HEK293 (cell line): ENCODE results near the gene CDX1.

Experiments used
- CTCF ChIA-PET: fragments of 350-600 bp; formaldehyde crosslinking; extraction: SDS; loops from one replicate; lab custom pipeline; 2021; ENCODE audit warnings: antibody characterized with exemption; lab: Yijun Ruan, JAX
- POLR2A ChIA-PET: fragments of 300-600 bp; formaldehyde crosslinking; extraction: SDS; loops from one replicate; lab custom pipeline; 2020; ENCODE audit warnings: antibody characterized with exemption, inconsistent platforms; lab: Yijun Ruan, JAX
- H3K27ac ChIP-seq: fragments of 200-500 bp; sonication (Bioruptor generic); 2 replicates; pipeline ENCODE4 v1.5.1; 2014; ENCODE audit warnings: low read depth, low read length, control low read depth, inconsistent platforms; ENCODE audit errors: extremely low read depth
- H3K36me3 ChIP-seq, 2 experiments: fragments of 200-500 bp in 1 of 2; sonication (Bioruptor generic) in 1 of 2; 1 replicate in 1 of 2; 2 replicates in 1 of 2; pipeline ENCODE4 v1.5.1; 2014 to 2017; ENCODE audit warnings: inconsistent platforms in 2 of 2, low read length in 2 of 2; ENCODE audit not compliant: control insufficient read depth in 2 of 2, insufficient read depth in 1 of 2
- H3K4me1 ChIP-seq: fragments of 200-500 bp; sonication (Bioruptor generic); 2 replicates; pipeline ENCODE4 v1.5.1; 2014; ENCODE audit warnings: mild to moderate bottlenecking, low read length, inconsistent platforms; ENCODE audit not compliant: control insufficient read depth, insufficient read depth
- H3K4me3 ChIP-seq: 2 replicates; pipeline ENCODE4 v1.5.1; 2011; ENCODE audit warnings: low read depth, mild to moderate bottlenecking, control low read depth, low read length, moderate library complexity
- H3K9me3 ChIP-seq: fragments of 200-500 bp; sonication (Bioruptor generic); 2 replicates; pipeline ENCODE4 v1.5.1; 2014; ENCODE audit warnings: low read depth, low read length, inconsistent platforms; ENCODE audit not compliant: control insufficient read depth, insufficient read depth
- AEBP2 ChIP-seq: fragments of 450-650 bp; formaldehyde crosslinking; IDR thresholded peaks from 2 replicates; pipeline ENCODE4 v1.5.1; 2016; ENCODE audit warnings: missing biosample characterization, missing genetic modification characterization, borderline replicate concordance
- BCL6B ChIP-seq: fragments of 450-650 bp; formaldehyde crosslinking; IDR thresholded peaks from 2 replicates; pipeline ENCODE4 v1.5.1; 2017; ENCODE audit warnings: missing biosample characterization, missing genetic modification characterization
- MZF1 ChIP-seq: fragments of 450-650 bp; formaldehyde crosslinking; IDR thresholded peaks from 2 replicates; pipeline ENCODE4 v1.5.1; 2017; ENCODE audit warnings: missing biosample characterization, missing genetic modification characterization, borderline replicate concordance
- SCRT1 ChIP-seq: fragments of 450-650 bp; formaldehyde crosslinking; IDR thresholded peaks from 2 replicates; pipeline ENCODE4 v1.5.1; 2016; ENCODE audit warnings: missing biosample characterization, missing genetic modification characterization, borderline replicate concordance
- SCRT2 ChIP-seq: fragments of 450-650 bp; formaldehyde crosslinking; IDR thresholded peaks from 2 replicates; pipeline ENCODE4 v1.5.1; 2016; ENCODE audit warnings: missing biosample characterization, missing genetic modification characterization
- ZBTB48 ChIP-seq: fragments of 450-650 bp; formaldehyde crosslinking; IDR thresholded peaks from 2 replicates; pipeline ENCODE4 v1.5.1; 2016; ENCODE audit warnings: missing biosample characterization, missing genetic modification characterization
- ZFP41 ChIP-seq: fragments of 450-650 bp; formaldehyde crosslinking; IDR thresholded peaks from 2 replicates; pipeline ENCODE4 v1.5.1; 2016; ENCODE audit warnings: missing biosample characterization, missing genetic modification characterization, borderline replicate concordance
- ZFP69B ChIP-seq: fragments of 450-650 bp; formaldehyde crosslinking; IDR thresholded peaks from 2 replicates; pipeline ENCODE4 v1.5.1; 2016; ENCODE audit warnings: missing biosample characterization, missing genetic modification characterization
- ZIC2 ChIP-seq: fragments of 450-650 bp; formaldehyde crosslinking; IDR thresholded peaks from 2 replicates; pipeline ENCODE4 v1.5.1; 2016; ENCODE audit warnings: missing biosample characterization, missing genetic modification characterization
- ZNF133 ChIP-seq: fragments of 450-650 bp; formaldehyde crosslinking; IDR thresholded peaks from 2 replicates; pipeline ENCODE4 v1.5.1; 2016; ENCODE audit warnings: missing biosample characterization, missing genetic modification characterization
- ZNF138 ChIP-seq: fragments of 450-650 bp; formaldehyde crosslinking; IDR thresholded peaks from 2 replicates; pipeline ENCODE4 v1.5.1; 2016; ENCODE audit warnings: missing biosample characterization, missing genetic modification characterization, borderline replicate concordance
- ZNF221 ChIP-seq: fragments of 450-650 bp; formaldehyde crosslinking; IDR thresholded peaks from 2 replicates; pipeline ENCODE4 v1.5.1; 2017; ENCODE audit warnings: missing biosample characterization, missing genetic modification characterization, borderline replicate concordance
- ZNF274 ChIP-seq, 2 experiments: fragments of 200-500 bp in 1 of 2; fragments of 450-650 bp in 1 of 2; sonication (Bioruptor generic) in 1 of 2; formaldehyde crosslinking in 1 of 2; IDR thresholded peaks; 2 replicates each; pipeline versions ENCODE4 v1.5.1 to v1.6.1; 2014 to 2016; ENCODE audit warnings: borderline replicate concordance in 1 of 2, inconsistent platforms in 1 of 2, low read length in 1 of 2, missing biosample characterization in 1 of 2, missing genetic modification characterization in 1 of 2
- ZNF341 ChIP-seq: fragments of 450-650 bp; formaldehyde crosslinking; IDR thresholded peaks from 2 replicates; pipeline ENCODE4; 2016; ENCODE audit warnings: low read depth, missing biosample characterization, missing genetic modification characterization
- ZNF391 ChIP-seq: fragments of 450-650 bp; formaldehyde crosslinking; IDR thresholded peaks from 2 replicates; pipeline ENCODE4 v1.5.1; 2016; ENCODE audit warnings: low read depth, missing biosample characterization, missing genetic modification characterization, borderline replicate concordance
- ZNF529 ChIP-seq: fragments of 450-650 bp; formaldehyde crosslinking; IDR thresholded peaks from 2 replicates; pipeline ENCODE4 v1.5.1; 2017; ENCODE audit warnings: missing genetic modification characterization, missing biosample characterization; ENCODE audit not compliant: insufficient replicate concordance
- ZNF544 ChIP-seq: fragments of 450-650 bp; formaldehyde crosslinking; IDR thresholded peaks from 2 replicates; pipeline ENCODE4 v1.5.0; 2017; ENCODE audit warnings: missing biosample characterization, missing genetic modification characterization
- ZNF621 ChIP-seq: fragments of 450-650 bp; formaldehyde crosslinking; IDR thresholded peaks from 2 replicates; pipeline ENCODE4 v1.5.1; 2017; ENCODE audit warnings: missing biosample characterization, missing genetic modification characterization
- ZNF623 ChIP-seq: fragments of 450-650 bp; formaldehyde crosslinking; IDR thresholded peaks from 2 replicates; pipeline ENCODE4 v1.5.1; 2016; ENCODE audit warnings: missing biosample characterization, missing genetic modification characterization
- ZNF785 ChIP-seq: fragments of 450-650 bp; formaldehyde crosslinking; IDR thresholded peaks from 2 replicates; pipeline ENCODE4 v1.5.1; 2016; ENCODE audit warnings: missing biosample characterization, missing genetic modification characterization
- ZSCAN4 ChIP-seq: fragments of 450-650 bp; formaldehyde crosslinking; IDR thresholded peaks from 2 replicates; pipeline ENCODE4 v1.5.1; 2017; ENCODE audit warnings: missing biosample characterization, missing genetic modification characterization
- TF ChIP-seq, protein P1 (sequence below): fragments of 450-650 bp; formaldehyde crosslinking; IDR thresholded peaks from 2 replicates; pipeline ENCODE4 v1.5.1; 2016; ENCODE audit warnings: missing biosample characterization, missing genetic modification characterization

Gene CDX1

DNA sequence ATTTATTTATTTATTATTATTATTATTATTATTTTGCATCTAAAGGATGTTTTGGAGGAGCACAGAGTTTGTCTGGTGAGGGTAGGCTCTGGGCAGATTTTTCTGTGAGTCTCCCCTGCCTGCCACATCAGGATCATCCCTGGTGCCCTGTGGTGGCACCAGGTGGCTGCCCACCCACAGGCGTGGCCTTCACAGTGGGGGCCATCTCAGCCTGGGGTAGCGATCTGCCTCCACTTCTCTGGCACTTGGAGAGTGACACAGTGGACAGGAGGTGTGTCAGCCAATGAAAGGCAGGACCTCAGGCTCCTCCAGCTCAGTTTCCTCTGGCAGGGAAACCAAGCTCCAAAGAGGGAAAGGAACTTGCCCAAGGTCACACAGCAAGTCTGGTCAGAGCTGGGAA, 53.3 kb downstream of the CDX1 start:
- H3K9me3 ChIP-seq, result no peaks in the 10 kb centered on the region
- no peak overlapping the region for H3K4me3 ChIP-seq
- TF ChIP-seq ZIC2 (tag by site-specific recombination) (peak; percentile 61), ZNF391 (tag by site-specific recombination) (no peak), ZNF341 (no peak), ZNF785 (tag by site-specific recombination) (no peak), SCRT2 (no peak)
- no peaks in the 10 kb centered on the region for H3K36me3 ChIP-seq
- no peaks in the 10 kb centered on the region for H3K4me1 ChIP-seq
- H3K27ac ChIP-seq, result no peak overlapping the region
- ChIA-PET CTCF (interaction anchor here (0.6 to 2.3 kb wide), 10 partner anchors 8 to 387 kb away, joined by 3 to 14 read pairs (median 4); no protein-coding TSS in a partner anchor), POLR2A (no interaction called here)

DNA sequence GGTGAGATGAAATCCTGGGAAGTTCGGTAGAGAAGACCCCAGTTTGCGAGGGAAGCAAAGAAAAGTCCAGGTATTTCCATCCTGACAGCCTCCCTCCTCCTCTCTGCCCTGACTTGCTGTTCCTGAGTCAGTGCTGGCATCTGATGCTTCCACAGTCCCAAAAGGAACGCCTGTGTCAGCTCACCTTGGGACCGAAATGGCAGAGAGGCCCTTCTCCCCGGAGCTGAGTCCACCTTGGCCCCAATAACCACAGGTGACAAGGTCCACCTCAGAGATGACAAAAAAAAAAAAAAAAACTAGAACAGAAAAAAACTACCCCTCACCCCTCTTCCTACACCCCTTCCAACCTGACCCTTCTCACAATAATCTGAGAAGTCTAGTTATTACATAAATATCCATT, 54.9 kb downstream of the CDX1 start:
- ChIA-PET POLR2A (no interaction called here), CTCF (interaction anchor here (0.6 kb wide), 1 partner anchor 127 kb away, joined by 3 read pairs; no protein-coding TSS in a partner anchor)
- Histone ChIP-seq H3K27ac (no peak overlapping the region), H3K4me1 (no peaks in the 10 kb centered on the region), H3K4me3 (no peak overlapping the region), H3K9me3 (no peaks in the 10 kb centered on the region), H3K36me3 (no peaks in the 10 kb centered on the region)
- no peak for TF ChIP-seq ZFP41 (tag by site-specific recombination)

DNA sequence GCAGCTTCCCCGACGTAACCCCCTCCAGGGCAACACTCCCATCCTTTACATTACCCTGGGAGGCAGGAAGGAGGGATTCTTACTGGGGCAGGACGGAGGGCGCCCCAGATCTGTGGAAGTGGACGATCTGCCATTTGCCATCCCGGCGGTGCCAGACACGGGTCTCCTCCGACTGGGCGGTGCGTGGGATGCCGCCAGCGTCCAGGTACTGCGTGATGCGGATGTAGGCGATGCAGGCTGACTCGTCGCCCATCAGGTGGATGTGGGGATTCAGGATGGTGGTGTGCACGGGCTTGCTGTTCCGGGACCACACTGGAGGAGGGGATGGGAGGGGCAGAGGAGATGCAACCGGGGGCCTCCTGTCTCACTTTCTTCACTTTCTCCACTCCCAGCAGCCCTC, 56.3 kb downstream of the CDX1 start:
- CTCF ChIA-PET, result interaction anchor here (0.7 to 0.8 kb wide), 3 partner anchors 27 to 389 kb away, joined by 3 read pairs; no protein-coding TSS in a partner anchor
- no peak for TF ChIP-seq SCRT2
- no peak for TF ChIP-seq ZNF544 (tag by site-specific recombination)
- TF ChIP-seq MZF1 (tag by site-specific recombination), result no peak
- no peak for TF ChIP-seq ZNF274 (IDR thresholded peaks at IDR 0.05; ENCODE audit: low read length)
- TF ChIP-seq ZNF274 (tag by site-specific recombination; IDR thresholded peaks at IDR 0.05; ENCODE audit: borderline replicate concordance), result no peak
- TF ChIP-seq BCL6B (tag by site-specific recombination), result no peak
- TF ChIP-seq ZFP69B, result no peak
- no peak for TF ChIP-seq ZNF133 (tag by site-specific recombination)
- H3K4me3 ChIP-seq, result no peak overlapping the region

GRCh38 chr5:150223474-150223873, 56.9 kb downstream of the CDX1 start:
- Histone ChIP-seq H3K36me3 (no peaks in the 10 kb centered on the region), H3K4me1 (no peaks in the 10 kb centered on the region), H3K9me3 (no peaks in the 10 kb centered on the region), H3K4me3 (no peak overlapping the region), H3K27ac (no peak overlapping the region)
- CTCF ChIA-PET, result interaction anchor here (0.7 kb wide), 1 partner anchor 62 kb away, joined by 3 read pairs; no protein-coding TSS in a partner anchor
- POLR2A ChIA-PET, result no interaction called here
- TF ChIP-seq SCRT1 (no peak), ZNF623 (tag by site-specific recombination) (no peak), AEBP2 (tag by site-specific recombination) (no peak), ZSCAN4 (no peak), ZBTB48 (tag by site-specific recombination) (no peak), ZNF221 (tag by site-specific recombination) (no peak), ZNF133 (tag by site-specific recombination) (no peak), ZNF138 (tag by site-specific recombination) (no peak), ZNF529 (tag by site-specific recombination) (no peak), ZNF621 (tag by site-specific recombination) (no peak)
- TF ChIP-seq, protein P1, sequence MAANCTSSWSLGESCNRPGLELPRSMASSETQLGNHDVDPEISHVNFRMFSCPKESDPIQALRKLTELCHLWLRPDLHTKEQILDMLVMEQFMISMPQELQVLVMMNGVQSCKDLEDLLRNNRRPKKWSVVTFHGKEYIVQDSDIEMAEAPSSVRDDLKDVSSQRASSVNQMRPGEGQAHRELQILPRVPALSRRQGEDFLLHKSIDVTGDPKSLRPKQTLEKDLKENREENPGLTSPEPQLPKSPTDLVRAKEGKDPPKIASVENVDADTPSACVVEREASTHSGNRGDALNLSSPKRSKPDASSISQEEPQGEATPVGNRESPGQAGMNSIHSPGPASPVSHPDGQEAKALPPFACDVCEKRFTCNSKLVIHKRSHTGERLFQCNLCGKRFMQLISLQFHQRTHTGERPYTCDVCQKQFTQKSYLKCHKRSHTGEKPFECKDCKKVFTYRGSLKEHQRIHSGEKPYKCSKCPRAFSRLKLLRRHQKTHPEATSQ (tag by site-specific recombination), result no peak

More for the DNA sequence above, 56.3 kb downstream of the CDX1 start:
- Histone ChIP-seq H3K9me3 (no peaks in the 10 kb centered on the region), H3K36me3 (no peaks in the 10 kb centered on the region), H3K4me1 (no peaks in the 10 kb centered on the region), H3K27ac (no peak overlapping the region)
- POLR2A ChIA-PET, result no interaction called here
